Kidney epithelial cell (primary cell): ENCODE measurements around the gene PLEKHG2. TPM values are rescaled to one million over a fixed set of nuclear protein-coding genes. Genes with fewer than 3 reads are reported as not detected.
"Not testable (repeated sequence)": the region's sequence is repeated elsewhere in the genome, so short reads cannot be mapped to it uniquely, and the experiment has no call there.

Experiments used
- DNase-seq: peaks from one replicate; pipeline ENCODE4 v3.0.0-alpha.2; 2010; ENCODE audit warnings: low read depth
- H3K27me3 ChIP-seq: 2 replicates; pipeline ENCODE4 v1.6.0; 2011; ENCODE audit warnings: low read length; ENCODE audit not compliant: control insufficient read depth, insufficient read depth
- H3K36me3 ChIP-seq: 2 replicates; pipeline ENCODE4 v1.5.1; 2011; ENCODE audit warnings: low read length; ENCODE audit not compliant: control insufficient read depth, insufficient read depth
- H3K4me3 ChIP-seq: 2 replicates; pipeline ENCODE4 v1.5.1; 2011; ENCODE audit warnings: low read depth, mild to moderate bottlenecking, control low read depth, low read length
- total RNA-seq: library from RNA; depleted of rRNA; stranded (reverse); fragments of >200 nt; gene quantifications from 2 replicates; pipeline ENCODE4 v1.2.3, GENCODE V29; 2015
- TF ChIP-seq, protein P1 (sequence below): IDR thresholded peaks from 2 replicates; pipeline ENCODE4 v1.5.1; 2011; ENCODE audit warnings: mild to moderate bottlenecking, moderate library complexity, low read length, control low read depth, inconsistent platforms; ENCODE audit not compliant: insufficient read depth, poor library complexity, severe bottlenecking

PLEKHG2 gene
- total RNA-seq, 1 donor from 2014 or later, result 22.8 TPM

DNA sequence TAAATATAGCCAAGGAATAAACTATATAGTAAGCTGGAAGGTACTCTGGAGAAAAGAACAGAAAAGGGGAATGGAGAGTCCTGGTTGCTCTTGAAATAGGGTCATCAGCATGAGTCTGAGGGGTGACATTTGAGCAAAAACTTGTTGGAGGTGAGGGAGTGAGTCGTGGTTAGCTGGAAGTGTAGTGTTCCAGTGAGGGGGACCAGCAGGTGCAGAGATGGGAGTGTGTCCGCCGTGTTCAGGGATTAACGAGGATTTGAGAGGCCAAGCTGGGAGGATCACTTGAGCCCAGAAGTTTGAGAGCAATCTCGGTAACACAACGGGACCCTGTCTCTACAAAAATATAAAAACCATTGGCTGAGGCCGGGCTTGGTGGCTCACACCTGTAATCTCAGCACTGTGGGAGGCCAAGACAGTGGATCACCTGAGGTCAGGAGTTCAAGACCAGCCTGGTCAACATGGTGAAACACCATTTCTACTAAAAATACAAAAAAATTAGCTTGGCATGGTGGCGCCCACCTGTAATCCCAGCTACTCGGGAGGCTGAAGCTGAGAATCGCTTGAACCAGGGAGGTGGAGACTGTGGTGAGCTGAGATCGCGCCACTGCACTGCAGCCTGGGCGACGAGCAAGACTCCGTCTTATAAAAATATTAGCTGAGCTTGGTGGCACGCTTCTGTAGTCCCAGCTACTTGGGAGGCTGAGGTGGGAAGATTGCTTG lies 34.1 kb downstream of the PLEKHG2 start:
- TF ChIP-seq, protein P1, sequence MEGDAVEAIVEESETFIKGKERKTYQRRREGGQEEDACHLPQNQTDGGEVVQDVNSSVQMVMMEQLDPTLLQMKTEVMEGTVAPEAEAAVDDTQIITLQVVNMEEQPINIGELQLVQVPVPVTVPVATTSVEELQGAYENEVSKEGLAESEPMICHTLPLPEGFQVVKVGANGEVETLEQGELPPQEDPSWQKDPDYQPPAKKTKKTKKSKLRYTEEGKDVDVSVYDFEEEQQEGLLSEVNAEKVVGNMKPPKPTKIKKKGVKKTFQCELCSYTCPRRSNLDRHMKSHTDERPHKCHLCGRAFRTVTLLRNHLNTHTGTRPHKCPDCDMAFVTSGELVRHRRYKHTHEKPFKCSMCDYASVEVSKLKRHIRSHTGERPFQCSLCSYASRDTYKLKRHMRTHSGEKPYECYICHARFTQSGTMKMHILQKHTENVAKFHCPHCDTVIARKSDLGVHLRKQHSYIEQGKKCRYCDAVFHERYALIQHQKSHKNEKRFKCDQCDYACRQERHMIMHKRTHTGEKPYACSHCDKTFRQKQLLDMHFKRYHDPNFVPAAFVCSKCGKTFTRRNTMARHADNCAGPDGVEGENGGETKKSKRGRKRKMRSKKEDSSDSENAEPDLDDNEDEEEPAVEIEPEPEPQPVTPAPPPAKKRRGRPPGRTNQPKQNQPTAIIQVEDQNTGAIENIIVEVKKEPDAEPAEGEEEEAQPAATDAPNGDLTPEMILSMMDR, result no peak
- no peak for DNase-seq
- no peaks in the 10 kb centered on the region for H3K36me3 ChIP-seq
- H3K27me3 ChIP-seq, result no peaks in the 10 kb centered on the region
- H3K4me3 ChIP-seq, result peak overlapping the region; percentile 99

GRCh38 chr19:39448271-39448670 lies 35.8 kb downstream of the PLEKHG2 start:
- DNase-seq, result no peak
- TF ChIP-seq, protein P1, result no peak
- no peaks in the 10 kb centered on the region for H3K27me3 ChIP-seq
- no peak overlapping the region for H3K4me3 ChIP-seq
- no peaks in the 10 kb centered on the region for H3K36me3 ChIP-seq

- TF ChIP-seq, protein P1, result no peak
- DNase-seq, result no peak
- H3K4me3 ChIP-seq, result no peak overlapping the region
- H3K27me3 ChIP-seq, result no peaks in the 10 kb centered on the region
- H3K36me3 ChIP-seq, result no peaks in the 10 kb centered on the region
Observed at GRCh38 chr19:39449116-39449797, 36.8 kb downstream of the PLEKHG2 start.

- H3K36me3 ChIP-seq, DNase-seq, H3K27me3 ChIP-seq, H3K4me3 ChIP-seq: not testable (repeated sequence)
Observed at GRCh38 chr19:39451257-39451656, 38.8 kb downstream of the PLEKHG2 start.

DNA sequence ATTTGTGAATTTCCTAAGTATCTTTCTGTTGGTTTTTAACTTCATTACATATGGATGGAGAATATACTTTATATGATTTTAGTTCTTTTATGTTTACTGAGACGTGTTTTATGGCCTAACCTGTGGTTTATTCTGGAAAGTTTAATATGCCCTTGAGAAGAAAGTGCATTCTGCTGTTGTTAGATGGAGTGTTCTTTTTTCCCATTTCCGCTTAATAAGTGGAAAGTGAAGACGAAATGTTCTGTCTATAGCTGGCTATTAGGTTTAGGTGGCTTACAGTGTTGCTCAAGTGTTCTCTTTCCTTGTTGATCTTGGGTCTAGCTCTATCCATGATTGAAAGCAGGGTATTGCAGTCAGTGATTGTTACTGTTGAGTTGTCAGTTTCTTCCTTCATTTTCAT lies 50.9 kb downstream of the PLEKHG2 start:
- no peaks in the 10 kb centered on the region for H3K27me3 ChIP-seq
- no peak overlapping the region for H3K4me3 ChIP-seq
- H3K36me3 ChIP-seq, result no peaks in the 10 kb centered on the region
- DNase-seq, result no peak
- TF ChIP-seq, protein P1, result no peak

GRCh38 chr19:39465956-39466747 lies 53.7 kb downstream of the PLEKHG2 start:
- TF ChIP-seq, protein P1, result no peak
- Histone ChIP-seq H3K27me3 (no peaks in the 10 kb centered on the region), H3K36me3 (no peaks in the 10 kb centered on the region), H3K4me3 (no peak overlapping the region)
- DNase-seq, result no peak
